OCI-LY1 (cell line): Measurements from ENCODE around the gene CHPF.
A peak's percentile ranks its signal among the peaks of the same experiment; 100 is the strongest.

ENCODE experiments used
- EZH2 ChIP-seq: fragments of 200-600 bp; sonication (generic), shearing (Covaris generic); IDR thresholded peaks from 2 replicates; pipeline ENCODE4 v1.8.0; 2017; ENCODE audit warnings: borderline replicate concordance, mixed run types, mild to moderate bottlenecking, antibody characterized with exemption, low read length, moderate library complexity, mixed read lengths
- TF ChIP-seq, protein P1 (sequence below): fragments of 200-600 bp; sonication (generic), shearing (Covaris generic); IDR thresholded peaks from 2 replicates; pipeline ENCODE4 v1.5.1; 2017; ENCODE audit warnings: mild to moderate bottlenecking, antibody characterized with exemption, low read length, moderate library complexity, mixed read lengths

DNA sequence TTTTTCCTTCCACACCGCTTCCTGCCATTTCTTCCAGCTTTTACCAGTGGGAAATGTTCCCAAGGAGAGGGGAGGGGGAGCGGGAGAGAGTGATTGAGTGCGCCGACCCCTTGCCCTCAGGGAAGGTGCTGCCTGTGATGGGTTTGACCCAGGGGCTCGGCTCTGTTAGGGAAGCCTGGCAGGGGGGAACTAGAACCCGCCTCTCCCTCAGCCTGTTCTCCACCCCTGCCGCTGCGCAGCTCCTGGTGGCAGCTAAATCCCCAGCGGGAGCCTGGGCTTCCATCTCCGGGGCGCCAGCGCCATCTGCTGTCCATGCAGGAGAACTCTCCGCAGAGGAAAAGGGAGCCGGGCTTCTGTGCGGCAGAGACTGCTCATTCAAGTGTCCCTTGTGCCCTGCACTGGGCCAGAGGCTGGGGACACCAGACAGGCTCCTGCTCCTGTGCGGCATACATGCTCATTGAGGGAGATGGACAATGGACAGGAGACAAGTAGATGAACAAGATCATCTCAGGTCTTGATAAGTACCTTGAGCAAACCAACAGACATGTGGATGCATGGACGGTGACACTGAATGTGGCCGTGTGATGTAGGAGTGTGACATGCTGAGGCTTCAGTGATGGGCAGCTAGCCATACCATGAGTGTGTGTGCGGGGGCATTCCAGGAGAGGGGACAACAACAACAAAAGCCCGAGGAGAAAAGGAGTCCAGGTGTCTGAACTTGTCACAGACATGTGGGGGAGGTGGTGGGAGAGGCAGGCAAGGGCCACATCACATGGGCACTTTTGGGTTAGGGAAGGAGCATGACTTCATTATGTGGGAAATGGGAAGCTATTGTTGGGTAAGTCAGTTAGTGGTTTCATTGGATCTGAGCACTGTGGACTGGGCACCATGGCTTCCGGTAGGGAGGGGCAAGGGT, 13.3 kb downstream of the CHPF start:
- TF ChIP-seq, protein P1, sequence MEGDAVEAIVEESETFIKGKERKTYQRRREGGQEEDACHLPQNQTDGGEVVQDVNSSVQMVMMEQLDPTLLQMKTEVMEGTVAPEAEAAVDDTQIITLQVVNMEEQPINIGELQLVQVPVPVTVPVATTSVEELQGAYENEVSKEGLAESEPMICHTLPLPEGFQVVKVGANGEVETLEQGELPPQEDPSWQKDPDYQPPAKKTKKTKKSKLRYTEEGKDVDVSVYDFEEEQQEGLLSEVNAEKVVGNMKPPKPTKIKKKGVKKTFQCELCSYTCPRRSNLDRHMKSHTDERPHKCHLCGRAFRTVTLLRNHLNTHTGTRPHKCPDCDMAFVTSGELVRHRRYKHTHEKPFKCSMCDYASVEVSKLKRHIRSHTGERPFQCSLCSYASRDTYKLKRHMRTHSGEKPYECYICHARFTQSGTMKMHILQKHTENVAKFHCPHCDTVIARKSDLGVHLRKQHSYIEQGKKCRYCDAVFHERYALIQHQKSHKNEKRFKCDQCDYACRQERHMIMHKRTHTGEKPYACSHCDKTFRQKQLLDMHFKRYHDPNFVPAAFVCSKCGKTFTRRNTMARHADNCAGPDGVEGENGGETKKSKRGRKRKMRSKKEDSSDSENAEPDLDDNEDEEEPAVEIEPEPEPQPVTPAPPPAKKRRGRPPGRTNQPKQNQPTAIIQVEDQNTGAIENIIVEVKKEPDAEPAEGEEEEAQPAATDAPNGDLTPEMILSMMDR, result peak; percentile 89
- TF ChIP-seq EZH2, result no peak
